ENCODE results near the gene ZNF607.

The ZNF607 gene

GRCh38 chr19:37716140-37716539 lies 3.4 kb downstream of the ZNF607 start:
- no peak for DNase-seq (ENCODE audit: extremely low spot score)
- ChIA-PET POLR2A (no interaction called here), CTCF (interaction anchor here (0.7 kb wide), 1 partner anchor 10 kb away, joined by 3 read pairs; no protein-coding TSS in a partner anchor)
- no peak for TF ChIP-seq CTCF (IDR thresholded peaks at IDR 0.05; ENCODE audit: control extremely low read depth, extremely low read depth, low read depth, missing control alignments)

GRCh38 chr19:37706052-37706605 lies 13.4 kb downstream of the ZNF607 start:
- no peak for TF ChIP-seq CTCF (IDR thresholded peaks at IDR 0.05; ENCODE audit: control extremely low read depth, extremely low read depth, low read depth, missing control alignments)
- ChIA-PET CTCF (interaction anchor here (0.9 to 1.5 kb wide), 2 partner anchors 10 to 54 kb away, joined by 3 read pairs; no protein-coding TSS in a partner anchor), POLR2A (interaction anchor here (0.6 kb wide), 1 partner anchor 81 kb away, joined by 3 read pairs; no protein-coding TSS in a partner anchor)
- DNase-seq (ENCODE audit: extremely low spot score): no peak

GRCh38 chr19:37699057-37699456 lies 20.5 kb downstream of the ZNF607 start:
- no peak for DNase-seq (ENCODE audit: extremely low spot score)
- TF ChIP-seq CTCF (IDR thresholded peaks at IDR 0.05; ENCODE audit: control extremely low read depth, extremely low read depth, low read depth, missing control alignments): no peak
- POLR2A ChIA-PET: no interaction called here
- CTCF ChIA-PET: no interaction called here

- ChIA-PET POLR2A (no interaction called here), CTCF (no interaction called here)
- no peak for TF ChIP-seq CTCF (IDR thresholded peaks at IDR 0.05; ENCODE audit: control extremely low read depth, extremely low read depth, low read depth, missing control alignments)
- DNase-seq (ENCODE audit: extremely low spot score): no peak
Measured at GRCh38 chr19:37698216-37698615, 21.3 kb downstream of the ZNF607 start.

GRCh38 chr19:37695144-37695899 lies 24.2 kb downstream of the ZNF607 start:
- DNase-seq (ENCODE audit: extremely low spot score): no peak
- POLR2A ChIA-PET: no interaction called here
- CTCF ChIA-PET: no interaction called here
- no peak for TF ChIP-seq CTCF (IDR thresholded peaks at IDR 0.05; ENCODE audit: control extremely low read depth, extremely low read depth, low read depth, missing control alignments)

GRCh38 chr19:37692956-37693620 lies 26.5 kb downstream of the ZNF607 start:
- POLR2A ChIA-PET: no interaction called here
- TF ChIP-seq CTCF (IDR thresholded peaks at IDR 0.05; ENCODE audit: control extremely low read depth, extremely low read depth, low read depth, missing control alignments): no peak

More at GRCh38 chr19:37692956-37693620, 26.5 kb downstream of the ZNF607 start:
- DNase-seq (ENCODE audit: extremely low spot score): no peak
- CTCF ChIA-PET: no interaction called here
